ENCODE measurements around the gene PCMTD2. TPM values are rescaled to one million over a fixed set of nuclear protein-coding genes. Genes with fewer than 3 reads are reported as not detected.
A peak's percentile ranks its signal among the peaks of the same experiment; 100 is the strongest.

The PCMTD2 gene
- total RNA-seq, 1 experiment from 2014 or later, result 52.0 TPM

DNA sequence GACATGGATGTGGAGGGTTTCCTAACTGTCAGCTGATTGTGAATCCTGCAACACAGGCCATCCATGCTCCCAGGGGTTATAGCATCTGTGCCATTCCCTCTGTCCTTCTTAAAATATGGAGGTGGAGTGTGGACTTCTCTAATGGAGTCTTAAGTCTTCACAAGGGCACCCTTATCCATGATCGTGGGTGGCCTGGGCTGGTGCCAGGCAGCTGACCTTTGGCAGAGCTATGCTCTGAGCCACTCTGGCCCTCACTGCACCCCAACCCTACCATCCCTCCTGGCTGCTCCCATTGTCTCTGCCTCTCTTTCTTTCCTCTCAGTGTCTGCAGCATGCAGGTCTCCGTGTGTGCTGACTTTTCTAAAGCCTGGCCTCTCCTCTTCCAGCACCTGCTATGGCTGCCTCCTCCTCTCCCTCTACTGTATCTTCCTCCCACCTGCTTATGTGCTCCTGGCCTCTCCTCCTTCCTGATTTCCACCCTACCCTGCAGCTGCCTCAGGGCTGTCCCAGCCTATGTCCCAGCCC lies 11.2 kb upstream of the PCMTD2 start:
- Histone ChIP-seq H3K79me1 (ENCODE audit: insufficient read depth, low read depth, low read length, poor library complexity, severe bottlenecking) (no peaks in the 10 kb centered on the region), H4K20me1 (ENCODE audit: control insufficient read depth, insufficient read depth, insufficient read length) (no peaks in the 10 kb centered on the region), H3K23ac (ENCODE audit: insufficient read length, low read depth, low read length) (no peak overlapping the region), H4K8ac (replicated peaks; ENCODE audit: insufficient read length, low read depth, low read length) (no peak overlapping the region), H3K9me3 (ENCODE audit: control insufficient read depth, low read depth, low read length) (no peaks in the 10 kb centered on the region), H3K4ac (ENCODE audit: low read depth, low read length) (no peak overlapping the region), H2BK15ac (ENCODE audit: low read depth, low read length) (no peak overlapping the region), H3K27me3 (ENCODE audit: insufficient read depth, low read length) (no peaks in the 10 kb centered on the region), H3K79me2 (ENCODE audit: insufficient read depth, low read length) (no peaks in the 10 kb centered on the region), H3K14ac (ENCODE audit: insufficient read depth, low read length) (no peak overlapping the region), H3K56ac (ENCODE audit: insufficient read length, low read depth, low read length) (no peak overlapping the region), H4K91ac (ENCODE audit: insufficient read length, low read depth, low read length) (no peak overlapping the region), H3K4me2 (ENCODE audit: insufficient read depth, insufficient read length, low read length) (no peak overlapping the region), H3K23me2 (ENCODE audit: insufficient read length, low read depth, low read length, poor library complexity, severe bottlenecking) (no peaks in the 10 kb centered on the region), H2BK120ac (ENCODE audit: low read depth, low read length, poor library complexity, severe bottlenecking) (no peak overlapping the region), H3K27ac (ENCODE audit: insufficient read length, low read depth, low read length) (no peak overlapping the region), H2BK20ac (ENCODE audit: low read depth, low read length, poor library complexity, severe bottlenecking) (no peak overlapping the region), H2BK12ac (ENCODE audit: insufficient read length, low read depth, low read length) (no peak overlapping the region), H3K18ac (ENCODE audit: insufficient read length, low read depth, low read length) (no peak overlapping the region), H2BK5ac (ENCODE audit: insufficient read length, low read length) (no peak overlapping the region), H3K9ac (ENCODE audit: extremely low read depth, insufficient read length, low read length) (no peak overlapping the region), H2AFZ (ENCODE audit: low read length) (no peak overlapping the region), H2AK5ac (ENCODE audit: insufficient read length, low read length) (no peak overlapping the region), H3K4me1 (ENCODE audit: insufficient read depth, low read length) (no peaks in the 10 kb centered on the region), H4K5ac (ENCODE audit: insufficient read length, low read depth, low read length) (no peak overlapping the region), H3T11ph (ENCODE audit: low read length) (no peak overlapping the region)
- Mint-ChIP-seq H3K36me3 (ENCODE audit: insufficient read depth in 1 of 3, low read depth in 3 of 3) (peaks cover 6 to 9% (median 7%) of the 10 kb centered on the region in 3 experiments; a peak in 5 of 7 replicates), H3K9me3 (peaks cover 7 to 10% of the 10 kb centered on the region in 2 experiments; a peak in 2 of 5 replicates), H3K27ac (no peak overlapping the region), H3K27me3 (ENCODE audit: low read depth) (peaks cover 27% of the 10 kb centered on the region), H3K4me3 (peak overlapping the region in 1 of 2 experiments; percentile 41; a peak in 1 of 5 replicates), H3K4me1 (peaks cover 0 to 4% of the 10 kb centered on the region in 2 experiments; a peak in 1 of 4 replicates)
- peak; percentile 13 for DNase-seq
- no CpG with 5 or more reads among the region's 2 CpGs for WGBS (ENCODE audit: extremely low coverage, insufficient read length, low lambda C conversion rate)
- TF ChIP-seq, protein P1, sequence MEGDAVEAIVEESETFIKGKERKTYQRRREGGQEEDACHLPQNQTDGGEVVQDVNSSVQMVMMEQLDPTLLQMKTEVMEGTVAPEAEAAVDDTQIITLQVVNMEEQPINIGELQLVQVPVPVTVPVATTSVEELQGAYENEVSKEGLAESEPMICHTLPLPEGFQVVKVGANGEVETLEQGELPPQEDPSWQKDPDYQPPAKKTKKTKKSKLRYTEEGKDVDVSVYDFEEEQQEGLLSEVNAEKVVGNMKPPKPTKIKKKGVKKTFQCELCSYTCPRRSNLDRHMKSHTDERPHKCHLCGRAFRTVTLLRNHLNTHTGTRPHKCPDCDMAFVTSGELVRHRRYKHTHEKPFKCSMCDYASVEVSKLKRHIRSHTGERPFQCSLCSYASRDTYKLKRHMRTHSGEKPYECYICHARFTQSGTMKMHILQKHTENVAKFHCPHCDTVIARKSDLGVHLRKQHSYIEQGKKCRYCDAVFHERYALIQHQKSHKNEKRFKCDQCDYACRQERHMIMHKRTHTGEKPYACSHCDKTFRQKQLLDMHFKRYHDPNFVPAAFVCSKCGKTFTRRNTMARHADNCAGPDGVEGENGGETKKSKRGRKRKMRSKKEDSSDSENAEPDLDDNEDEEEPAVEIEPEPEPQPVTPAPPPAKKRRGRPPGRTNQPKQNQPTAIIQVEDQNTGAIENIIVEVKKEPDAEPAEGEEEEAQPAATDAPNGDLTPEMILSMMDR (conservative IDR thresholded peaks at IDR 0.05), result no peak
